Endothelial cell of umbilical vein (primary cell): Measurements from ENCODE around the gene DPYD. TPM values are rescaled to one million over a fixed set of nuclear protein-coding genes. Genes with fewer than 3 reads are reported as not detected.
A peak's percentile ranks its signal among the peaks of the same experiment; 100 is the strongest.

Experiments used
- BruUV-seq: library from RNA; stranded (reverse); fragments of 400-500 nt; replicated peaks from 2 replicates; lab custom pipeline; 2021; lab: Mats Ljungman, UMichigan
- CTCF ChIA-PET: fragments of 300-600, 350-600 bp; sonication (Branson Sonifier 250); formaldehyde crosslinking; loops from one replicate; lab custom pipeline; 2021; ENCODE audit warnings: antibody characterized with exemption, inconsistent platforms; lab: Charles Lee
- POLR2A ChIA-PET: fragments of 300-600, 350-600 bp; sonication (Branson Sonifier 250); formaldehyde crosslinking; loops from one replicate; lab custom pipeline; 2021; ENCODE audit warnings: antibody characterized with exemption, inconsistent platforms; lab: Charles Lee
- DNase-seq: peaks from one replicate; pipeline ENCODE4 v3.0.0-alpha.2; 2011; ENCODE audit warnings: low read depth, low spot score
- FAIRE-seq: peaks from 2 replicates; lab custom pipeline; 2011; peaks lifted over from hg19 to GRCh38; lab: Jason Lieb, UNC
- H2AFZ ChIP-seq: 2 replicates; pipeline ENCODE4 v1.6.0; 2012; ENCODE audit warnings: low read depth, low read length, control low read depth, inconsistent platforms
- H3K27ac ChIP-seq: 2 replicates; pipeline ENCODE4 v1.5.1; 2011; ENCODE audit warnings: low read depth, mild to moderate bottlenecking, control low read depth, low read length, moderate library complexity; ENCODE audit not compliant: insufficient read depth
- H3K27me3 ChIP-seq, 2 experiments: 2 replicates each; pipeline versions ENCODE4 v1.6.0 to v1.6.1; 2011; ENCODE audit warnings: low read length in 2 of 2, mixed read lengths in 1 of 2; ENCODE audit not compliant: control insufficient read depth in 2 of 2, insufficient read depth in 2 of 2
- H3K36me3 ChIP-seq, 2 experiments: 2 replicates in 1 of 2; 3 replicates in 1 of 2; pipeline ENCODE4 v1.5.1; 2011; ENCODE audit warnings: low read length in 2 of 2, mild to moderate bottlenecking in 1 of 2, moderate library complexity in 1 of 2; ENCODE audit not compliant: control insufficient read depth in 2 of 2, insufficient read depth in 2 of 2; ENCODE audit errors: extremely low read depth in 1 of 2
- H3K4me1 ChIP-seq: 3 replicates; pipeline ENCODE4 v1.5.1; 2011; ENCODE audit warnings: mild to moderate bottlenecking, low read length; ENCODE audit not compliant: control insufficient read depth, insufficient read depth; ENCODE audit errors: extremely low read depth
- H3K4me2 ChIP-seq: 2 replicates; pipeline ENCODE4 v1.6.1; 2011; ENCODE audit warnings: low read length, control low read depth, mixed read lengths; ENCODE audit not compliant: insufficient read depth
- H3K4me3 ChIP-seq, 3 experiments: fragments of 200-600 bp in 1 of 3; sonication (generic), shearing (Covaris generic) in 1 of 3; replicated peaks in 1 of 3; 2 replicates each; pipeline ENCODE4 v1.5.1; 2011 to 2016; ENCODE audit warnings: control low read depth in 3 of 3, low read length in 3 of 3, mild to moderate bottlenecking in 2 of 3, inconsistent platforms in 1 of 3, low read depth in 1 of 3, moderate library complexity in 1 of 3; ENCODE audit not compliant: insufficient read depth in 1 of 3
- H3K79me2 ChIP-seq: 2 replicates; pipeline ENCODE4 v1.6.0; 2012; ENCODE audit warnings: low read length, inconsistent platforms; ENCODE audit not compliant: control insufficient read depth, insufficient read depth
- H3K9ac ChIP-seq: replicated peaks from 2 replicates; pipeline ENCODE3; 2011; ENCODE audit warnings: low read length, control low read depth; ENCODE audit not compliant: insufficient read depth; ENCODE audit errors: extremely low read depth
- H3K9me1 ChIP-seq: replicated peaks from 3 replicates; pipeline ENCODE4 v1.6.0; 2011; ENCODE audit warnings: mild to moderate bottlenecking, low read length; ENCODE audit not compliant: control insufficient read depth, insufficient read depth; ENCODE audit errors: extremely low read depth
- H3K9me3 ChIP-seq: replicated peaks from 2 replicates; pipeline ENCODE4 v1.5.1; 2012; ENCODE audit warnings: low read length, inconsistent platforms; ENCODE audit not compliant: control insufficient read depth, insufficient read depth
- H4K20me1 ChIP-seq: replicated peaks from 2 replicates; pipeline ENCODE3; 2011; ENCODE audit warnings: mild to moderate bottlenecking, low read length; ENCODE audit not compliant: control insufficient read depth, insufficient read depth; ENCODE audit errors: extremely low read depth
- EZH2 ChIP-seq: IDR thresholded peaks from 2 replicates; pipeline ENCODE4 v1.6.1; 2012; ENCODE audit warnings: borderline replicate concordance, low read depth, mild to moderate bottlenecking, moderate library complexity, low read length, inconsistent platforms; ENCODE audit not compliant: severe bottlenecking
- FOS ChIP-seq: IDR thresholded peaks from 2 replicates; pipeline ENCODE4 v1.6.1; 2011; ENCODE audit warnings: mild to moderate bottlenecking, low read length, moderate library complexity, borderline replicate concordance; ENCODE audit not compliant: insufficient read depth
- GATA2 ChIP-seq: IDR thresholded peaks from 2 replicates; pipeline ENCODE4 v1.7.0; 2011; ENCODE audit warnings: low read depth, mild to moderate bottlenecking, moderate library complexity, mixed read lengths, low read length; ENCODE audit not compliant: insufficient read length, insufficient read depth
- JUN ChIP-seq: IDR thresholded peaks from 2 replicates; pipeline ENCODE4 v1.6.1; 2011; ENCODE audit warnings: borderline replicate concordance, low read depth; ENCODE audit not compliant: insufficient read length, insufficient read depth
- POLR2A ChIP-seq: IDR thresholded peaks from 2 replicates; pipeline ENCODE4 v1.6.1; 2012; ENCODE audit warnings: low read depth, mild to moderate bottlenecking, control low read depth, low read length
- POLR2AphosphoS5 ChIP-seq: IDR thresholded peaks from 2 replicates; pipeline ENCODE4 v1.6.1; 2012; ENCODE audit warnings: low read depth, mild to moderate bottlenecking, control low read depth, low read length, moderate library complexity; ENCODE audit not compliant: insufficient read depth
- dilution Hi-C: fragments of 300-500 bp; cut with MboI; formaldehyde crosslinking; loops from one replicate; pipeline ENCODE4 v1.15.0; 2019; ENCODE audit warnings: low sequenced_read_pairs; ENCODE audit not compliant: extremely low pct_ligation_motif_present
- intact Hi-C: fragments of 100-400 bp; cut with micrococcal nuclease; formaldehyde crosslinking; loops from one replicate; pipeline ENCODE4 v1.10.0; 2022
- polyA plus RNA-seq, 4 experiments: library from polyadenylated mRNA; depleted of rRNA in 3 of 4; stranded (reverse) in 3 of 4; unstranded in 1 of 4; fragments of >200 nt; gene quantifications; 2 replicates each; pipeline versions ENCODE4 v1.2.1 to v1.2.3, GENCODE V29; 2011 to 2012; ENCODE audit warnings: missing spikeins in 1 of 4
- total RNA-seq: library from RNA; stranded (reverse); gene quantifications from 2 replicates; pipeline ENCODE4 v1.2.3, GENCODE V29; 2021
- TF ChIP-seq, protein P1 (sequence below): IDR thresholded peaks from 2 replicates; pipeline ENCODE4 v1.6.1; 2011; ENCODE audit not compliant: insufficient read depth, insufficient read length

The DPYD gene
- total and polyA plus RNA-seq, 2 donors (not counting 3 experiments of a cell fraction or from before 2014, with no cell fraction given) = 4.6 to 15.1 TPM

DNA sequence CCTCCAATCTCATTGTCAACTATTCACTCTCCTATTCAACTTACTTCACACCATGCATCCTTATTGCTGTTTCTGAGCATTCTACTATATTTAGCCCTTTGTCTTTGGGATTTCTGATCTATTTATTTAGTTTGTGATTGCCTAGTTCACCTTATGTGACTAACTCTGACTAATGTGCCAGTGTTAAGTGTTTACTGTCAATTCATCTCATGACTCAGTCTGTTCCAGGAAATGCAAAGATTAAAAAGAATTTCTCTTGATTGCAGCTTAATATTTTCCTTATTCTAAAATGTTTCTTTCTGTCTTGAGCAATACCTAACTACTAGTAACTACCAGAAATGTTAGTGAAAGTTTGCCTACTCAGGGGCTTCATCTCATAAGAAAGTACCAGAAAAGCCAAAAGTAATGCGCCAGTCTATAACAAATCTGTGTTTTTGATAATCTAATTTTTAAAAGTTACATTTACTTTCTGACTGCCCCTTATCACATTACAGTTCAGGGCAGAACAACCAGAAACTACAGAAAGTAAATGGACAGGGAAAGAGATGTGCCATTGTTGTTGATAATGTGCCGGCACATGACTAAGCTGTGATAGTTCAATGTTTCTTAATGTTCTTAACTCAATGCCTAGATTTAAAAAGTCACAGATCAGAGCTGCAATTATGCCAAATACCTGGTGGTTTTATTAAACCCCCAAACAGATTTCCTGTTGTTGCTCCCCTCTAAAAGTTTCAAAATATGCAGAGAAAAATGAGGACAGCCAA lies 642.8 kb downstream of the DPYD start:
- peak; percentile 42 for TF ChIP-seq POLR2AphosphoS5
- TF ChIP-seq, protein P1, sequence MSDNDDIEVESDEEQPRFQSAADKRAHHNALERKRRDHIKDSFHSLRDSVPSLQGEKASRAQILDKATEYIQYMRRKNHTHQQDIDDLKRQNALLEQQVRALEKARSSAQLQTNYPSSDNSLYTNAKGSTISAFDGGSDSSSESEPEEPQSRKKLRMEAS = no peak
- TF ChIP-seq POLR2A = no peak
- TF ChIP-seq JUN = peak; percentile 94
- peak; percentile 32 for TF ChIP-seq GATA2
- TF ChIP-seq FOS = peak; percentile 97
- TF ChIP-seq EZH2 = no peak
- TSS peak; percentile 96 for BruUV-seq
- peak overlapping the region; percentile 75 for H3K4me2 ChIP-seq
- H3K79me2 ChIP-seq = no peaks in the 10 kb centered on the region
- H3K36me3 ChIP-seq = no peaks in the 10 kb centered on the region
- peak overlapping the region; percentile 64 for H3K9ac ChIP-seq
- CTCF ChIA-PET = interaction anchor here (0.8 to 2.8 kb wide), 3 partner anchors 34 to 140 kb away, joined by 3 to 8 read pairs (median 5); no protein-coding TSS in a partner anchor
- DNase-seq (peak; percentile 79), FAIRE-seq (peak; percentile 74)
- POLR2A ChIA-PET = no interaction called here
- intact Hi-C loops (loop anchor here (10.0 kb wide), 1 partner anchor 767 kb away; no protein-coding TSS in a partner anchor), dilution Hi-C loops (no loop called here)
- H3K27ac ChIP-seq = peak overlapping the region; percentile 83
- H2AFZ ChIP-seq = peak overlapping the region; percentile 82
- H4K20me1 ChIP-seq = no peaks in the 10 kb centered on the region
- H3K9me3 ChIP-seq = no peaks in the 10 kb centered on the region
- peaks cover 25% of the 10 kb centered on the region for H3K4me1 ChIP-seq
- no peaks in the 10 kb centered on the region for H3K9me1 ChIP-seq
- H3K27me3 ChIP-seq = no peaks in the 10 kb centered on the region
- H3K4me3 ChIP-seq = peak overlapping the region in 1 of 3 experiments; percentile 17
